GM12874 (cell line): ENCODE results near the gene DACT2.

Experiments
- CTCF ChIP-seq: IDR thresholded peaks from 2 replicates; pipeline ENCODE4 v1.5.1; 2011; ENCODE audit warnings: low read depth, mild to moderate bottlenecking, control low read depth, low read length, moderate library complexity; ENCODE audit not compliant: insufficient read depth

DACT2 gene

GRCh38 chr6:168347053-168347452, 27.5 kb upstream of the DACT2 start:
- TF ChIP-seq CTCF = no peak

- no peak for TF ChIP-seq CTCF
Measured at GRCh38 chr6:168345896-168346754, 26.5 kb upstream of the DACT2 start.

GRCh38 chr6:168345266-168345665, 25.7 kb upstream of the DACT2 start:
- TF ChIP-seq CTCF = no peak

- no peak for TF ChIP-seq CTCF
Measured at GRCh38 chr6:168344338-168344737, 24.8 kb upstream of the DACT2 start.

GRCh38 chr6:168343239-168344150, 23.9 kb upstream of the DACT2 start:
- TF ChIP-seq CTCF = no peak

GRCh38 chr6:168342636-168343035, 23.1 kb upstream of the DACT2 start:
- TF ChIP-seq CTCF = no peak

- TF ChIP-seq CTCF = no peak
Measured at GRCh38 chr6:168341280-168341900, 21.8 kb upstream of the DACT2 start.
